GM12878 (cell line): ENCODE data around the gene NFKB2. TPM values are rescaled to one million over a fixed set of nuclear protein-coding genes. Genes with fewer than 3 reads are reported as not detected.
A peak's percentile ranks its signal among the peaks of the same experiment; 100 is the strongest.

Experiments used
- ASH2L ChIP-seq: fragments of 300-600, 200-600 bp; sonication (generic); IDR thresholded peaks from 2 replicates; pipeline ENCODE4 v1.6.1; 2017; ENCODE audit warnings: low read depth, mild to moderate bottlenecking, borderline replicate concordance
- ATF3 ChIP-seq: IDR thresholded peaks from 2 replicates; pipeline ENCODE4 v1.6.1; 2011; ENCODE audit warnings: low read depth, mild to moderate bottlenecking, low read length, moderate library complexity, borderline replicate concordance; ENCODE audit errors: extremely low read depth
- EED ChIP-seq: sonication (generic); IDR thresholded peaks from 2 replicates; pipeline ENCODE4 v1.6.1; 2016; ENCODE audit warnings: antibody characterized with exemption, low read depth
- IRF4 ChIP-seq: IDR thresholded peaks from 2 replicates; pipeline ENCODE4 v1.6.1; 2011; ENCODE audit warnings: low read depth, low read length
- JUNB ChIP-seq: IDR thresholded peaks from 2 replicates; pipeline ENCODE4 v1.6.1; 2016; ENCODE audit warnings: antibody characterized with exemption, mild to moderate bottlenecking
- MEF2B ChIP-seq: fragments of 450-650 bp; IDR thresholded peaks from 2 replicates; pipeline ENCODE4 v1.6.1; 2018; ENCODE audit warnings: mild to moderate bottlenecking, moderate library complexity; ENCODE audit not compliant: partially characterized antibody, poor library complexity, severe bottlenecking
- MYB ChIP-seq: fragments of 150-350 bp; IDR thresholded peaks from 2 replicates; pipeline ENCODE4 v1.6.1; 2014; ENCODE audit warnings: mild to moderate bottlenecking, low read depth, low read length, borderline replicate concordance
- NBN ChIP-seq: fragments of 450-650 bp; IDR thresholded peaks from 2 replicates; pipeline ENCODE4 v1.6.1; 2016
- NFYA ChIP-seq: IDR thresholded peaks from 2 replicates; pipeline ENCODE4 v1.6.1; 2011; ENCODE audit warnings: low read depth, mild to moderate bottlenecking, low read length, improper control_type of control experiment, borderline replicate concordance
- PAX5 ChIP-seq: IDR thresholded peaks from 2 replicates; pipeline ENCODE4 v1.6.1; 2011; ENCODE audit warnings: low read depth, low read length, borderline replicate concordance
- POLR2AphosphoS5 ChIP-seq: IDR thresholded peaks from 2 replicates; pipeline ENCODE4 v1.6.1; 2011; ENCODE audit warnings: mild to moderate bottlenecking, low read length, inconsistent platforms
- PRDM15 ChIP-seq: fragments of 450-650 bp; formaldehyde crosslinking; IDR thresholded peaks from 2 replicates; pipeline ENCODE4 v1.4.0; 2020; ENCODE audit warnings: mild to moderate bottlenecking, moderate library complexity
- RAD21 ChIP-seq: IDR thresholded peaks from 2 replicates; pipeline ENCODE4 v1.6.1; 2011; ENCODE audit warnings: mild to moderate bottlenecking, low read depth, low read length, moderate library complexity; ENCODE audit not compliant: insufficient read depth
- SMAD5 ChIP-seq: IDR thresholded peaks from 2 replicates; pipeline ENCODE4 v1.6.1; 2016; ENCODE audit warnings: antibody characterized with exemption, low read depth
- STAT3 ChIP-seq: IDR thresholded peaks from 2 replicates; pipeline ENCODE4 v1.6.1; 2011; ENCODE audit warnings: low read depth, low read length, improper control_type of control experiment
- YY1 ChIP-seq: IDR thresholded peaks from 2 replicates; pipeline ENCODE4 v1.6.1; 2011; ENCODE audit warnings: low read depth, mild to moderate bottlenecking, low read length
- polyA plus RNA-seq, 11 experiments: library from polyadenylated mRNA; depleted of rRNA in 4 of 11; unstranded in 6 of 11; stranded (reverse) in 5 of 11; fragments of >200 nt; fragmentation: Nextera tagmentation in 4 of 11; fragmentation: Illumina TruSeq in 1 of 11; extraction: Ambion mirVana in 4 of 11; extraction: Trizol in 1 of 11; gene quantifications; 1 replicate in 1 of 11; 2 replicates in 10 of 11; pipeline versions ENCODE4 v1.2.1 to v1.2.3, GENCODE V29; 2011 to 2016; ENCODE audit warnings: inconsistent platforms in 2 of 11, missing spikeins in 2 of 11, low read depth in 1 of 11
- total RNA-seq, 4 experiments: library from RNA; depleted of rRNA in 3 of 4; stranded (reverse); fragments of >200 nt in 3 of 4; fragmentation: Illumina TruSeq in 1 of 4; extraction: Trizol in 1 of 4; gene quantifications; 2 replicates each; pipeline versions ENCODE4 v1.2.1 to v1.2.3, GENCODE V29; 2013 to 2021
- TF ChIP-seq, protein P1 (sequence below): fragments of 450-650 bp; IDR thresholded peaks from 2 replicates; pipeline ENCODE4 v1.6.1; 2018; ENCODE audit warnings: borderline replicate concordance, mild to moderate bottlenecking; ENCODE audit not compliant: partially characterized antibody
- TF ChIP-seq, protein P2 (sequence below): IDR thresholded peaks from 2 replicates; pipeline ENCODE4 v1.6.1; 2012; ENCODE audit warnings: low read depth, low read length, improper control_type of control experiment

Gene NFKB2
- total and polyA plus RNA-seq, 10 of the 15 experiments (the other 5 are each of a cell fraction or from before 2014, with no cell fraction given), result 0.56 to 144 (median 49.4) TPM

GRCh38 chr10:102435529-102436233 is 40.2 kb downstream of the NFKB2 start (continued):
- TF ChIP-seq, protein P1, sequence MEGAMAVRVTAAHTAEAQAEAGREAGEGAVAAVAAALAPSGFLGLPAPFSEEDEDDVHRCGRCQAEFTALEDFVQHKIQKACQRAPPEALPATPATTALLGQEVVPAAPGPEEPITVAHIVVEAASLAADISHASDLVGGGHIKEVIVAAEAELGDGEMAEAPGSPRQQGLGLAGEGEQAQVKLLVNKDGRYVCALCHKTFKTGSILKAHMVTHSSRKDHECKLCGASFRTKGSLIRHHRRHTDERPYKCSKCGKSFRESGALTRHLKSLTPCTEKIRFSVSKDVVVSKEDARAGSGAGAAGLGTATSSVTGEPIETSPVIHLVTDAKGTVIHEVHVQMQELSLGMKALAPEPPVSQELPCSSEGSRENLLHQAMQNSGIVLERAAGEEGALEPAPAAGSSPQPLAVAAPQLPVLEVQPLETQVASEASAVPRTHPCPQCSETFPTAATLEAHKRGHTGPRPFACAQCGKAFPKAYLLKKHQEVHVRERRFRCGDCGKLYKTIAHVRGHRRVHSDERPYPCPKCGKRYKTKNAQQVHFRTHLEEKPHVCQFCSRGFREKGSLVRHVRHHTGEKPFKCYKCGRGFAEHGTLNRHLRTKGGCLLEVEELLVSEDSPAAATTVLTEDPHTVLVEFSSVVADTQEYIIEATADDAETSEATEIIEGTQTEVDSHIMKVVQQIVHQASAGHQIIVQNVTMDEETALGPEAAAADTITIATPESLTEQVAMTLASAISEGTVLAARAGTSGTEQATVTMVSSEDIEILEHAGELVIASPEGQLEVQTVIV, result no peak
- TF ChIP-seq YY1, result no peak
- no peak for TF ChIP-seq MYB
- no peak for TF ChIP-seq STAT3
- peak; percentile 62; the same call in 1 of the 2 replicates for TF ChIP-seq POLR2AphosphoS5
- no peak for TF ChIP-seq PRDM15 (CRISPR knock-in tag)
- no peak for TF ChIP-seq ATF3
- no peak for TF ChIP-seq MEF2B
- TF ChIP-seq IRF4, result no peak
- TF ChIP-seq NBN, result no peak
- TF ChIP-seq EED, result no peak
- TF ChIP-seq RAD21, result no peak
- no peak for TF ChIP-seq ASH2L
- peak; percentile 32; the same call in 1 of the 2 replicates for TF ChIP-seq SMAD5
- TF ChIP-seq PAX5, result no peak
- no peak for TF ChIP-seq JUNB
- TF ChIP-seq, protein P2, sequence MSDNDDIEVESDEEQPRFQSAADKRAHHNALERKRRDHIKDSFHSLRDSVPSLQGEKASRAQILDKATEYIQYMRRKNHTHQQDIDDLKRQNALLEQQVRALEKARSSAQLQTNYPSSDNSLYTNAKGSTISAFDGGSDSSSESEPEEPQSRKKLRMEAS, result no peak
- no peak for TF ChIP-seq NFYA
